Measurements from ENCODE around the gene BEAN1.

GRCh38 chr16:66391726-66392670 is 35.1 kb upstream of the BEAN1 start:
- TF ChIP-seq E2F4 (CRISPR knock-in tag; IDR thresholded peaks at IDR 0.05; ENCODE audit: low read depth) (no peak), EZH2 (IDR thresholded peaks at IDR 0.05; ENCODE audit: borderline replicate concordance, low read depth, low read length) (no peak), ZNF512 (tag; IDR thresholded peaks at IDR 0.05) (no peak), CTCF (IDR thresholded peaks at IDR 0.05 in 2 of 3, conservative IDR thresholded peaks at IDR 0.05 in 1 of 3; ENCODE audit: insufficient read depth in 2 of 3, low read depth in 1 of 3, low read length in 3 of 3) (no peak), ZNF124 (CRISPR knock-in tag; IDR thresholded peaks at IDR 0.05) (no peak), FOXK2 (conservative IDR thresholded peaks at IDR 0.05 in 1 of 2, IDR thresholded peaks at IDR 0.05 in 1 of 2; ENCODE audit: low read depth in 2 of 2) (no peak), MLX (CRISPR knock-in tag; conservative IDR thresholded peaks at IDR 0.05) (no peak), HINFP (tag; conservative IDR thresholded peaks at IDR 0.05; ENCODE audit: low read depth) (no peak)

Data from K562 (cell line).